GM23338 (cell line): ENCODE data around the gene CLN6.

ENCODE experiments used
- CREB1 ChIP-seq: fragments of 250-450 bp; sonication (Bioruptor Pico); IDR thresholded peaks from 2 replicates; pipeline ENCODE4 v1.5.0; 2020; ENCODE audit warnings: low read depth, mild to moderate bottlenecking, moderate library complexity
- CTCF ChIP-seq, 2 experiments: fragments of 200-600 bp in 1 of 2; sonication (generic) in 1 of 2; conservative IDR thresholded peaks; 2 replicates each; pipeline versions ENCODE4 v1.5.1 to v1.6.1; 2016 to 2017; ENCODE audit warnings: antibody characterized with exemption in 2 of 2, low read depth in 2 of 2, mild to moderate bottlenecking in 2 of 2, moderate library complexity in 1 of 2
- EZH2 ChIP-seq: fragments of 200-600 bp; sonication (generic); IDR thresholded peaks from one replicate; pipeline ENCODE4 v1.8.0; 2017; ENCODE audit warnings: antibody characterized with exemption, mild to moderate bottlenecking, low read depth; ENCODE audit not compliant: unreplicated experiment
- EZH2phosphoT487 ChIP-seq: fragments of 200-600 bp; sonication (generic); IDR thresholded peaks from one replicate; pipeline ENCODE4 v1.8.1; 2018; ENCODE audit warnings: antibody characterized with exemption; ENCODE audit not compliant: unreplicated experiment
- JUNB ChIP-seq: IDR thresholded peaks from one replicate; pipeline ENCODE4 v1.6.1; 2016; ENCODE audit warnings: antibody characterized with exemption; ENCODE audit not compliant: unreplicated experiment
- POLR2AphosphoS5 ChIP-seq: IDR thresholded peaks from 2 replicates; pipeline ENCODE4 v1.6.1; 2016; ENCODE audit warnings: antibody characterized with exemption, low read depth
- ZNF114 ChIP-seq: fragments of 250-450 bp; sonication (Bioruptor Pico); IDR thresholded peaks from 2 replicates; pipeline ENCODE4 v1.5.0; 2020; ENCODE audit warnings: mild to moderate bottlenecking, moderate library complexity

- TF ChIP-seq POLR2AphosphoS5, result no peak
- TF ChIP-seq JUNB, result no peak
- no peak for TF ChIP-seq EZH2phosphoT487
- TF ChIP-seq ZNF114 (CRISPR knock-in tag), result no peak
- no peak for TF ChIP-seq EZH2
- TF ChIP-seq CTCF (conservative IDR thresholded peaks at IDR 0.05; ENCODE audit: low read depth in 2 of 2), result no peak
- TF ChIP-seq CREB1 (CRISPR knock-in tag), result no peak
Measured at GRCh38 chr15:68241088-68241935, 11.8 kb upstream of the CLN6 start.
